HG03565 (cell line): Measurements from ENCODE around the gene CASP9.

Source experiments
- ATAC-seq: cut with Tn5 transposase; IDR thresholded peaks from one replicate; pipeline ENCODE4 v1.9.1; 2021; ENCODE audit warnings: mild to moderate bottlenecking, moderate library complexity; ENCODE audit not compliant: unreplicated experiment

The CASP9 gene

GRCh38 chr1:15451014-15451722 lies 72.8 kb downstream of the CASP9 start:
- ATAC-seq: no peak

GRCh38 chr1:15449567-15449966 lies 74.4 kb downstream of the CASP9 start:
- ATAC-seq: no peak

- ATAC-seq: no peak
These were observed 75.0 kb downstream of the CASP9 start for GRCh38 chr1:15448877-15449462.

GRCh38 chr1:15446212-15446611 lies 77.8 kb downstream of the CASP9 start:
- ATAC-seq: no peak

- no peak for ATAC-seq
These were observed 78.5 kb downstream of the CASP9 start for GRCh38 chr1:15445390-15446122.

- ATAC-seq: no peak
These were observed 79.3 kb downstream of the CASP9 start for GRCh38 chr1:15444468-15445389.

GRCh38 chr1:15443281-15443680 lies 80.7 kb downstream of the CASP9 start:
- no peak for ATAC-seq

GRCh38 chr1:15442759-15443158 lies 81.3 kb downstream of the CASP9 start:
- ATAC-seq: no peak

GRCh38 chr1:15442119-15442518 lies 81.9 kb downstream of the CASP9 start:
- ATAC-seq: no peak
